Measurements from ENCODE around the gene DMD.

DNA sequence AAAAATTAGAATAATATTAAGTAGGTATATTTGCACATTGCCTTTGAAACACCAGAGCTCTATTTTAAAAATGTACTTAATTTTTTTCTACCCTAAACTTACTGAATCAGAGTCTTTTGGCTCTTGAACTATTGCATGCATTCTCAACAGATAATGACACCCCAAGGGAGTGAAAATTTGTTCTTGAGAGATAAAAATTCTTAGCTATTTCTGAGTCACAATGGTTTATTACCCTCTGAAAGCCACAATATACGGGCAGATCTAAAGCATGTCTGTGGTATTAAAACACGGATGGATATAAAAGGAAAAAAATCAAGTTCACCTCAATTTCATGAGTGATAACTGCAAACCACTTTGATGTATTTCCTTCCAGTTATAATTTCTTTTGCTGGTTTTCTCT lies 1503.2 kb downstream of the DMD start:
- TF ChIP-seq, protein P1, sequence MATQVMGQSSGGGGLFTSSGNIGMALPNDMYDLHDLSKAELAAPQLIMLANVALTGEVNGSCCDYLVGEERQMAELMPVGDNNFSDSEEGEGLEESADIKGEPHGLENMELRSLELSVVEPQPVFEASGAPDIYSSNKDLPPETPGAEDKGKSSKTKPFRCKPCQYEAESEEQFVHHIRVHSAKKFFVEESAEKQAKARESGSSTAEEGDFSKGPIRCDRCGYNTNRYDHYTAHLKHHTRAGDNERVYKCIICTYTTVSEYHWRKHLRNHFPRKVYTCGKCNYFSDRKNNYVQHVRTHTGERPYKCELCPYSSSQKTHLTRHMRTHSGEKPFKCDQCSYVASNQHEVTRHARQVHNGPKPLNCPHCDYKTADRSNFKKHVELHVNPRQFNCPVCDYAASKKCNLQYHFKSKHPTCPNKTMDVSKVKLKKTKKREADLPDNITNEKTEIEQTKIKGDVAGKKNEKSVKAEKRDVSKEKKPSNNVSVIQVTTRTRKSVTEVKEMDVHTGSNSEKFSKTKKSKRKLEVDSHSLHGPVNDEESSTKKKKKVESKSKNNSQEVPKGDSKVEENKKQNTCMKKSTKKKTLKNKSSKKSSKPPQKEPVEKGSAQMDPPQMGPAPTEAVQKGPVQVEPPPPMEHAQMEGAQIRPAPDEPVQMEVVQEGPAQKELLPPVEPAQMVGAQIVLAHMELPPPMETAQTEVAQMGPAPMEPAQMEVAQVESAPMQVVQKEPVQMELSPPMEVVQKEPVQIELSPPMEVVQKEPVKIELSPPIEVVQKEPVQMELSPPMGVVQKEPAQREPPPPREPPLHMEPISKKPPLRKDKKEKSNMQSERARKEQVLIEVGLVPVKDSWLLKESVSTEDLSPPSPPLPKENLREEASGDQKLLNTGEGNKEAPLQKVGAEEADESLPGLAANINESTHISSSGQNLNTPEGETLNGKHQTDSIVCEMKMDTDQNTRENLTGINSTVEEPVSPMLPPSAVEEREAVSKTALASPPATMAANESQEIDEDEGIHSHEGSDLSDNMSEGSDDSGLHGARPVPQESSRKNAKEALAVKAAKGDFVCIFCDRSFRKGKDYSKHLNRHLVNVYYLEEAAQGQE (IDR thresholded peaks at IDR 0.05; ENCODE audit: insufficient read depth in 1 of 2, low read depth in 2 of 2, low read length in 2 of 2): no peak
- TF ChIP-seq TAF1 (IDR thresholded peaks at IDR 0.05; ENCODE audit: borderline replicate concordance, insufficient read depth, low read length): no peak
- TF ChIP-seq POLR2AphosphoS5 (IDR thresholded peaks at IDR 0.05; ENCODE audit: low read depth, low read length): no peak
- no peak for TF ChIP-seq SIN3A (IDR thresholded peaks at IDR 0.05; ENCODE audit: borderline replicate concordance, insufficient read depth, low read length)
